Stimulated activated CD4-positive, alpha-beta T cell treated with anti-CD3 and anti-CD28 coated beads, Interleukin-15, amount 100 ng/mL, for 1 hour (primary cell): ENCODE results near the gene SPAAR.
"Not testable (repeated sequence)": the region's sequence is repeated elsewhere in the genome, so short reads cannot be mapped to it uniquely, and the experiment has no call there.

Source experiments
- DNase-seq, 2 donors: peaks; one replicate each; pipeline ENCODE4 v3.0.0-alpha.2; 2020; ENCODE audit warnings: low read depth in 1 of 2, low spot score in 1 of 2

SPAAR gene

DNA sequence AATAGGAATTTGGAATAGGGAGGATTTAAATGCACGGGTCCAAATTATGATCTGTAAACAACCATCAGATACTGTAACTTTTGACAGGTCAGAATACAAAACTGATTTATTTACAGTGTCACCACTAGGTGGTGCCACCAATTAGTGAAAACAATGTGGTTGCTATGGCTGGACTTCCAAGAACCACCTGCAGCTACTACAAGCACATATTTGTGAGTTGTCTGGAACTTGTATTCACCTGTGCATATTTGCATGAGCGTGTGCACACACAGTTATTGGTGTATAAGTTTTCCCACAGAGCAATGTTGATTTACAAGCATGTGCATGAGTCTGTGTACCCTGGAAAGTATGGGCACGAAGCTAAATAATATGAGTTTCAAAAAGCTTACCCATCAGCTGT lies 6.2 kb upstream of the SPAAR start:
- DNase-seq = no peak

DNA sequence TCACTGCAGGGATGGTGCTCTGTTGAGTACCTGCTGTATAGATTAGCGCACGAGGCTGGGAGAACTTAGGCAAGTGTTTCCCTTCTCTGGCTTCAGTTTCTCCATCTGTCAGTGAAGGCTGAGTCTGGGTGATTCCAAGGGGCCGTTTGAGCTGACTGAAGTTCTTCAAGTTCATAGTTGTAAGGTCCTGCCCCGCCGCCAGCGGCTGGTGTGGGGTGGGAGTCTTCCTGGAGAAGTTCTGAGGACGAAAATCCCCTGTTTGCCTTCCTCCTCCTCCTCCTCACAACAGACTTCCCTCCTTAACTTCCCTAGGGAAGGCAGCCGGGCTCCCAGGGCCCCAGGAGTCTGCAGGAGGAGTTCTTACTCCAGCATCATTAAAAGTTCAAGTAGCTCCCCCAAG lies 5.0 kb upstream of the SPAAR start:
- DNase-seq = no peak

DNA sequence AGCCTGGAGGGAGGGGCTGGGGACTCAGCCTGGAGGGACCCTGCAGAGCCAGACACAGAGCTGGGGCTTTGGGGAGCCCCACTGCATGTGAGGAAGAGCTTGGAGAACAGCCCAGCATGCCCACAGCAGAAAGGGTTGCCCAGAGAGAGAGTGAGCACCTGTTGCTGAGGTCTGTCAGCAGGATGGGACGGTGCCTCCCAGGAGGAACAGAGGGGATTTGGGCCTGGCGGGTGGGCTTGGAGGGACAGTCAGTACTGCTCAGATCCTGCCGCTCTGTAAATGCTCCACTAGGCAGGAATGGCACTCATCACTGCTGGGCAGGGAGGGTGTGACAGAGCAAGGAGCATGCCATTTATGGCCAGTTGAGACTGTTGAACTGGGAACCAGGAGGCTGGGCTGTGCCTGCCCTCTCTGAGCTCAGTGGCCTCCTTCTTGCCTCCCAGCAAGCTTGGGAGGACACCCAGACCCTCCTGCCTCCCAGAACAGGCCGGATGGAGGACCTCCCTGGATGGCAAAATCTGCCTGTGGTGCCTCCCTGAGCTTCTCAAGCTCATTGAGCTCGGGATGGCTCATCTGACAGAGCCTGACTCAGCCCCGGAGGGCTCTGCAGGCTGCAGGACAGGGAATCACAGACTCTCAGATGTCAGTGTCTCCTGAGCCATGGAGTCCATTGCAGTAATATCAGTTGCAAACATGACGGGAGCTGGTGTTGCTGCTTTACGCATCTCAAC lies 4.1 kb upstream of the SPAAR start:
- no peak for DNase-seq

DNA sequence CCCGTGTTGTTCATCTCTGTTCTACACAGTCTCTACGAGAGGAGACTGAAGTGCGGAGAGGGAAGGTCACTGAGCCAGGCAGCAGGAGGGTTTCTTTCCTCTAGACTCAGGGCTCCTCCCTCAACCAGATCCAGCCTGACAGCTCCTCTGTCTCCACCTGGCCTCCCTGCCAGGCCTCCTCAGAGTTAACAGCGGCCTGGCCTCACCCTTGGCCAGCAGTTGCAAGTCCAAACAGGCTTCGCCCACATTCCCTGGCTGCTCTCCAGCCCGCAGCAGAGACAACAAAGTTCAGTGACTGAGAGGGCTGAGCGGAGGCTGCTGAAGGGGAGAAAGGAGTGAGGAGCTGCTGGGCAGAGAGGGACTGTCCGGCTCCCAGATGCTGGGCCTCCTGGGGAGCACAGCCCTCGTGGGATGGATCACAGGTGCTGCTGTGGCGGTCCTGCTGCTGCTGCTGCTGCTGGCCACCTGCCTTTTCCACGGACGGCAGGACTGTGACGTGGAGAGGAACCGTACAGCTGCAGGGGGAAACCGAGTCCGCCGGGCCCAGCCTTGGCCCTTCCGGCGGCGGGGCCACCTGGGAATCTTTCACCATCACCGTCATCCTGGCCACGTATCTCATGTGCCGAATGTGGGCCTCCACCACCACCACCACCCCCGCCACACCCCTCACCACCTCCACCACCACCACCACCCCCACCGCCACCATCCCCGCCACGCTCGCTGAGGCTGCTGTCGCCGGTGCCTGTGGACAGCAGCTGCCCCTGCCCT lies 3.2 kb upstream of the SPAAR start, which contains the start of gene HRCT1:
HRCT1 (plus strand) TSS at position 291 of the 768 bp plus-strand sequence; CDS start at position 377, 86 bp downstream.
- DNase-seq = no peak

DNA sequence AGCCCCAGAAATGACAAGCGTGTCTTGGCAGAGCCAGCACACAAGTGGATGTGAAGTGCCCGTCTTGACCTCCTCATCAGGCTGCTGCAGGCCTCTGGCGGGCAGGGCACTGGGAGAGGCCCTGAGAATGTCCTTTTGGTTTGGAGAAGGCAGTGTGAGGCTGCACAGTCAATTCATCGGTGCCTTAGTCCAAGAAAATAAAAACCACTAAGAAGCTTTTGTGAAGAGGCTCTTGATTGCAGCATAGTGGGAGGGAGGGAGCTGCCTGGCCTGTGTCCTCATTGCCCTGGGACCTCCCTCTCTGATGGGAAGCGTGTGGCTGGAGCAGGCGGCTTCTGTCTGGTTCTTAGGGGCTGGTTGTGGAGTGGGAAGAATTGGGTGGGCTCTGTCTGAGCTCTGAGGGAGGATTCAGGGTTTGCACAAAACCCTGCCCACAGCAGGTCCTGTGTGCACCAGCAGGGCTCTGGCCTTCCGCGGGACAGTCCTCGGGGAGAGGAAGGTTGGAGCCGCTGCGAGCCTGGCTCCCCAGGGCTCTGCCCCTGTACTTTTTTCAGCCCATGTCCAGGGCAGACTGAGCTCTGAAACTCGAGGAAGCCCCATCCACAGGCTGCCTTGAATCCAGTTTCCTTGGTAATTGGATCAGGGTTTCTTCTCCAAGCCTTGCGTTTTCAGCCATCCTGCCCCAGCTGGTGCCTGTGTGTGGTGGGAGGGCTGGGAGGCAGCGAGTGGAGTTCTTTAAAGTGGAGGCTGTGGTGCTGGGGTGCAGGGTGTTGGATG lies 2.2 kb upstream of the SPAAR start:
- no peak for DNase-seq

DNA sequence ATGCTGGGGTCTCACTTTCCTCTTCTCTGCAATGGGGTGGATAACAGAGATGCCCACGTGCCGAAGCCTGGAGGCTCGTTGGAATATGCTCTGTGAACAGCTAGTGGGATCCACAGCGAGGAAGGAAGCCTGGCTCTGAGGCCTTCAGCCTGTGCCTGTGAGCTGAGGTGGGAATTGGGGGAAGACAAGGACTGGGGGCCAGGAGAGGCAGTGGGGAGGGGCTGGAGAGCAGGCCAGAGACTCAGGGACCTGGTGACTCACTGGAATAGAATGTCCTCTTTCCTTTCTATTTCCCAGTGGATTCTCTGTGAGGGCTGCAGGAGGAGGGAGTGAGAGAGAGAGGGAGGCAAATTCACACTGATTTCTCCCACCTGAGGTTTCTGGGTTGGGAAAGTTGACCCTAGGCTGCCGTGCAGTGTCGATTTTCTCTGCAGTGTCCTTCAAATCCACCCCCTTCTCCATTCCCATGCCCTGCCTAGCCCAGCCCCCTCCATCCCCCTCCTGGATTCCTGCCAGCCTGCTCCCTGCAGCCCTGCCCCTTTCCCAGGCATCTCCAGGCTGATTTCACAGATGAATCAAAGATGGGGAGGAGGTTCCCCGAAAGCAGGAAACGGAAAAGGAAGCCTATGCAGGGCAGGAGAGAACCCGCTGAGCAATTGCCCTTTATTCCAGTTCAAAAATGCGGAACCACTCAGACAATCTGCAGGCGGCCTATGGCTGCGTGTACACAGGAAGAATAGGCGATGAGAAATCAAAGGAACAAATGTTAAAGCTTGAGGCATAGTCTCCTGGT lies 1.4 kb upstream of the SPAAR start:
- DNase-seq = no peak

DNA sequence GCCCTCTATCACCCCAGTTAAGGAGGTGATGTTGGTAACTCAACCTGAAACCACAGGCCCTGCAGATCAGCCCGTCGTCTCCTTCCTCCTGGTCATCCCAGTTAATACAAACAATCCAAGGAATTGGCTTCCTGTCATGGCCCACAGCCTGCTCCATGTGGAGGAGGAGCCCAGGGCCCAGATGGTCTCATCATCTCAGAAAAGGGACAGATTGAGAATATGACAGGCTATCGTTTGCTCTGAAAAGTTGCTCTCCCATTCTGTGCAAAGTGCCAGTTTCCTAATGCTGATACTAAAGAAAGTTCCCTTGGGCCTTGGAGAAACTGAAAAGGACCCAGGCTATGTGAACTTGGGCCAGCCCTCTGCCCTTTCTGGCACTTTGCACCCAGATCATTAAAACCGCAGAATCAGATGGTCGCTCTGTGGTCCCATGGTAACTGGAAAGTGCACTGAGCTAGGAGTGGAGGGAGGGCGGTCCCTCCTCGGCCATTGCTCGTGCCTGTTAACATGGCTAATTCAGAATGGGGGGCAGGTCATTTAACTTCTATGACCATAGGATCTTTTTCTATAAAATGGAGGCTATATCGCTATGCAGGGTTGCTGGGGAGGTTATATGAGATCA lies 675 bp upstream of the SPAAR start:
- DNase-seq = no peak

DNA sequence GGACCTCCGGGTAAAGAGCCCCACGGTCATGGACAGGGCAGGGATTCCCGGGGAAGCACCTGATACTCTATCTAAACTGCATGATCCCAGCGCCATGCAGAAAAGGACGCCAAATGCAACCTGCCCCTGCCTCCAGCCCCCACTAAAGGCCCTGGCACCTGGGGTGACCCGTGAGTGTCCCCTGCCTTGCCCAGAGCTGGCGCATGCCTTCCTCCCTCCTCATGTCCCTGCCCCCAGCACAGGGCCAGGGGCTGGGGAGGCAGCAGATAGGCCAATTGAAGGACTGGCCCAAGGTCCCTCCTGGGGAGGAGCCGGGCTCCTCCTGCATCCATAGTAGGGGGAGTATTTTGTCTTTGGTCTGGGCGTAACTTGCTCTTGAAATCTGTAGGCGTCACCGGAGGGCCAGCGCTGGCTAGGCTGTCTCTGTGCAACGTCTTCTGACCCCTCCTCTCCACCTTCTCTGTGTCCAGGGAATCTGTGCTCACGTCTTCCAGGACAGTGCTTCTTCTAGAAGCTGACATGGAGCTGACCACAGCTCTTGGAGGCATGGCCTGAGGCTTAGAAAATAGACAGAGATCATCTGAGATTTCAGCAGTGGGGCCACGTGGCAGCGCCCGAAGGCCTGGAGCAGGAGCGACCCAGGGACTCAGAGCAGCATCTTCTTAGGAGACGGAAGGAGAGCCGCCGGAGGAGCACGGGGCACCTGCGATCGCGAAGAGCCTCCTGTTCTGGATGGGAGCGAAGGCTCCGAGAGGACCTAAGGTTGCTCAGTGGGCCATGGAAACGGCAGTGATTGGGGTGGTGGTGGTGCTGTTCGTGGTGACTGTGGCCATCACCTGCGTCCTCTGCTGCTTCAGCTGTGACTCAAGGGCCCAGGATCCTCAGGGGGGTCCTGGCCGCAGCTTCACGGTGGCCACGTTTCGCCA lies 660 bp downstream of the SPAAR start:
- no peak for DNase-seq

DNA sequence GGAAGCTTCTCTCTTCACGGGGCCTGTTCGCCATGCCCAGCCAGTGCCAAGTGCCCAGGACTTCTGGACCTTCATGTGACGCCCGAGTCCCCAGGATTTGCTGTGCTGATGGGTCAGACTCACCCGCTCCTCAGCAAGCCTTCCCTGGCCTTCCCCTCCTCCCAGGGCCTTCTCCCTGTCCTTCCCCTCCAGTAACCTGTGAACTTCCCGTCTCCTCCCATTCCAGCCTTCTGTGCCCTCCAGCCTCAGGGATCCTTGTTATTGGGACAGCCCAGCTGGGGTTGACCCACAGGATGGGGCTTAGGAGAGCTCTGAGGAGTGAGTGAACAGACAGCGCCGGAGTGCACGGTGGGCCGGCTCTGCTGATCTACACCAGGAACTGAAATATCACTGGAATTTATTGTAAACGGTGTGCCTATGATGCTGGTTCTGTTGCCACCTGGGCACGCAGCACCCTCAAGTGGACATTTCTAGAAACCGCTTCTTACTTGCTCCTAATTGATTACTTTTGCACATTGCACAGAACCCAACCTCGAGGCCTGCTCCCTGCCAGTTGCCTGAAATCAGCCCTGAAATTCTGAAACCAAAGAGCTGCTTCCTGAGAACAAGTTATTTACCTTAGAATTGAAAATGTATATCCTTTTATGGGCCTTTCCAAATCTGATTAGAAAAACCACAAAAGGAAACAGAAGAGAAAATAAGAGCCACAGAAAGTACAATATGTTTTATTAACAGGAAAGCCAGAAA lies 1.5 kb downstream of the SPAAR start:
- peak in 1 of 2 donors; percentile 12 for DNase-seq

DNA sequence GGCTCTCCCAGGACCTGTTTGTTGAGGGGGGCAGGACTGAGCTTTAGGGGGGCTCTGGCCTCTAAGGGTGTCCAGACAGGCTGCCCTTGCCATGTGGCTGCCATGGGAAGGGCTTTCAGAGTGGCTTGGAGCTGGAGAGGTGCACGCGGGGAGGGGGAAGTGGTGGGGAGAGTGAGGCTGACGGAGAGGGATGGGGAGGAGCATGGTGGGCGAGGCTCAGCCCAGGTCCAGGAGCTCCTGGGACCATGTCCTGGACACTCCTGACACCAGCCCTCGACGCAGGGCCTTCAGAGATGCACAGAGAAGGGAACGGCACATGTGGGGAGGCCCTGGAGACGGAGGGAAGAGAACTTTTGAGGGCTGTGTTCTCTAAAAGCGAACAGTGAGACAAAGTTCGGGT lies 2.4 kb downstream of the SPAAR start:
- DNase-seq = no peak

DNA sequence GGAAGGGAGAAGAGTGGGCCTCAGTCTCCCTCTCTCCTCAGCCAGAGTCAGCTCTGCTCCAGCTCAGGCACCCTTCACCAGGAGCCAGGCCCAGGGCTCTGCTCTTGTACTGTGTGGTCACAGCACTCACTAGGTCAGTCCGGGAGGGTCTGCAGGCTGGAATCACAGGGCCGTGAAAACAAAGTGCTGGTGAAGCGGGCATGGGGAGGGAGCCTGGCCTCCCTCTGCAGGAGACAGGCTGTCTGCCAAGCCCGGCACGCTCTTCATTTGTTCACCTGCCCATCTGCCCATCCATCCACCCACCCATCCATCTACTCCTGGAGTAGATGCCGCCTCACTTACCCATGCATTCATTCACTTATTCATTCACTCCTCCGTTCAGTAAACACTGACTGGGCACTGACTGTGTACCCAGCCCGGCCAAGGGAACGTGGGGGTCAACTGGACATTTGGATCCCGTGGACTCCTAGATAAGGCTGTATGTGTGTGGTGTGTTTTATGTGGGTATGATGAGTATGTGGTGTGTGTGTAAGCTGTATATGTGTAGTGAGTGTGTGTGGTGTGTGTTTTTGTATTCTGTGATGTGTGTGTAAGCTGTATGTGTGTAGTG lies 3.6 kb downstream of the SPAAR start:
- DNase-seq = no peak

DNA sequence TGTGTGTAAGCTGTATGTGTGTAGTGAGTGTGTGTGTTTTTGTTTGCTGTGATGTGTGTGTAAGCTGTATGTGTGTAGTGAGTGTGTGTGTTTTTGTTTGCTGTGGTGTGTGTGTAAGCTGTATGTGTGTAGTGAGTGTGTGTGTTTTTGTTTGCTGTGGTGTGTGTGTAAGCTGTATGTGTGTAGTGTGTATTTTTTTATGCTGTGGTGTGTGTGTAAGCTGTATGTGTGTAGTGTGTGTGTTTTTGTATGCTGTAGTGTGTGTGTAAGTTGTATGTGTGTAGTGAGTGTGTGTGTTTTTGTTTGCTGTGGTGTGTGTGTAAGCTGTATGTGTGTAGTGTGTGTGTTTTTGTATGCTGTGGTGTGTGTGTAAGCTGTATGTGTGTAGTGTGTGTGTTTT lies 4.1 kb downstream of the SPAAR start:
- not testable (repeated sequence) for DNase-seq

DNA sequence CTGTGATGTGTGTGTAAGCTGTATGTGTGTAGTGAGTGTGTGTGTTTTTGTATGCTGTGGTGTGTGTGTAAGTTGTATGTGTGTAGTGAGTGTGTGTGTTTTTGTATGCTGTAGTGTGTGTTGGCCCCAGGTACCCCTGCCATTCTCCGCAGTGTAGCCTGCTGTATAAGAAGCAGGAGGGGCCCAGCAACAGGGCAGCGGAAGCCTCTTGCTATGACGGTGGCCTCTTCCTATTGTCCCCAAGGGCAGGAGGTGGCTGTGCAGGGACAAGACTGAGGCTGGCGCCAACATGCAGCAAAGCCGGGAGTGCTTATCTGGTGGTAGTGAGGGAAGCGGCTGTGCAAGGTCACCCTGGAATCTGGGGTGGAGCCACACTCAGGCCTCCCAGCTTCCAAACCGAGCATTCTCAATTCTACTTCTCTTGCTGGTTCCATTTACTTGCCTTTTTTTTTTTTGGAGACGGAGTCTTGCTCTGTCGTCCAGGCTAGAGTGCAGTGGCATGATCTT lies 5.1 kb downstream of the SPAAR start:
- DNase-seq = no peak

DNA sequence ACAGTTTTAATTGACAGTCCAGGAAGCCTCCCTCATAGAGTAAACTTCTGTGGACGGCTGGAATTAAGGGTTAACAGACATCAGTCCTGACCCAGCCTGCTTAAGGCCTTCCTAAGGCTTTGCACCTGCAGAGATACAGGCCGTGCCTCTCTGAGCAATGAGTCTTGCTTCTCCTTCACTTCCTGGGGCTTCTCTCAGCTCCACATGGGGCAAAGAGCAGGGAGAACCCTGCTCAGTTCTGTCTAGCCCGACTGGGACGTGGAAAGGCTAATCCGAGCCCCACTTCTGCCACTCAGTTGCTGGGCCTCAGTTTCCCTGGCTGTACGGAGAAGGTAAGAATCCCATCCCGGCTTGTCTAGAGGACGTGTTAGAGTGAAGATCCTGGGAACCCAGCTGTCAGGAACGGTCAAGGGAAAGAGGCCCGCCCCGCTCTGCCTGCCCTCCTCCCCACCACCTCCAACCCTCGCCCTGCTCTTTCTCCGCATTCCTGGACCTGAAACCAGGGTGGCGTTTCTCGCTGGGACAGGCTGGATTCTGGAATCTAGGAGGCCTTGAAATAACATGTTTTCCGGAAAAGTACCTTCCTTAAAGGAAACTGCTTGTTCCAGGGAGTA lies 6.5 kb downstream of the SPAAR start:
- DNase-seq = no peak

DNA sequence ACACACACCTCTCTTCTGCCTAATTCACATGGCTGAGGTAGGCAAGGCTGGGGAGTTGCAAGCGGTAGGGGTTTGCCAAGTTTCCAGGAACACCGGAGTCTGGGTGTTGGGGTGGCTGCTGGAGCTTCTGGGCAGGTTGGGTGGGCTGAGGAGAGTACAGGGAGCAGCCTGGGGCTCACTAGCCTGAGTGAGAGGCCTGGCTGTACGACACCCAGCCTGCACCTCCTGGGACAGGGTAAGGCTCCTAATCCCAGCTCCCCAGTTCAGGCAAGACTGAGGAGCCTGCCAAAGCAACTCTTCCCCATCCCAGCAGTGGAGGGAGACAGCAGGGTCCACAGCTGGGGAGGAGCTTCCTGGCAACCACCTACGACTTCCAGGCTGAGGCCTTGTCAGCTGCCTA lies 8.0 kb downstream of the SPAAR start:
- DNase-seq = no peak

DNA sequence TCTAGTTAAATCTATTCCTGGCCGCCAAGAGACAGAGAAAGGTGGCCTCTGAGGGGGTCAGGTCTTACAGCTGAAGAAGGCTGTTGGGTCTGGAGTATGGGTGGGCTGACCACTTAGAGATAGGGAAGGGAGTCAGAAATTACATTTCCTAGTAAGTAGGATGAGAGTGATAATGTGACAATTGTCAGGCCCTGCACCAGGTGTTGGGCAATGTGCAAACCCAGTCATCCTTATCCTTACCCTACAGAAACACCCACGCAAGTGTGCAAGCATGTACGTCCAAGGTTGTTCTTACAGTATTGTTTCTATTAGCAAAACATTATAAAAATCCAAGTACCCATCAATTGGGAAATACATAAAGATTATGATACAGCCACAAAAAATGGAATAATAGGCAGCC lies 9.5 kb downstream of the SPAAR start:
- no peak for DNase-seq

DNA sequence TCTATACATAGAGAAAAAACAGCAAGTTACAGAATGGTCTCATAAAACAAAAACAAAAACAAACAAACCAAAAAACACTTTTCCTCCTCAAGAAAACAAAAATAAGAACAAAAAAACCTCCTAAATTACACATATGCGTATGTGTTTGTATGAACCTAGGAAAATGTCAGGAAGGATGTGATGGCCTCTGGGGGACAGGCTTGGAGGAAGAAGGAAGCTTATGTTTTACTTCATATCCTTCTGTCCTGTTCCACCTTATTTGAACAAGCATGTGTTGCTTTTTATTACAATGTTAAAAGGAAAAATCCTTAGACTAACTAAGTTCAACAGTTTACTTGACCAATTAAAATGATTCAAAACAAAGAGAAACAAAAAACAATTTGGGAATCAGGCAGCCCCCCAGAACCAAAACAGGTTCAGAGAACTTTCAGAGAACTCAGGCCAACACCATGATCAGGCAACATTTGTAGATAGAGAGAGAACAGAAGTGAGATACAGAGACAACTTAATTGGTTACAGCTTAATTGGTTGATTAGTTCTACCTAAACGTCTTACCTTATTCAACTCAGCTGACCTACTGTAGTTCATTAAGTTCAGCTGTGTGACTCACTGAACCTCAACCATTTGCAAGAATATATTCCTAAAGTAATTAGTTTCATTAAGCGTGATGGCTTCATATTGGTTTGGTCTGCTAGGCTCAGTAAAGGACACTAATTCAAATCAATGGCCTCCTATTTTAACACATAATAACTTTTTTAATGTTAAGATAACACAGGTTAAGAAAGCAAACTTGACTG lies 10.1 kb downstream of the SPAAR start:
- no peak for DNase-seq
